Rectal smooth muscle tissue (tissue), 1 donor: ENCODE measurements around the gene ZSCAN31.

ENCODE experiments used
- H3K27ac ChIP-seq: one replicate; pipeline ENCODE4 v1.7.0; 2013; ENCODE audit warnings: low read depth, low read length, inconsistent platforms
- H3K27me3 ChIP-seq: one replicate; pipeline ENCODE4 v1.7.0; 2013; ENCODE audit warnings: low read length; ENCODE audit not compliant: control insufficient read depth, insufficient read depth
- H3K36me3 ChIP-seq: one replicate; pipeline ENCODE4 v1.7.0; 2013; ENCODE audit warnings: low read length; ENCODE audit not compliant: control insufficient read depth, insufficient read depth
- H3K4me1 ChIP-seq: one replicate; pipeline ENCODE4 v1.7.0; 2013; ENCODE audit warnings: low read length; ENCODE audit not compliant: control insufficient read depth, insufficient read depth
- H3K4me3 ChIP-seq: one replicate; pipeline ENCODE4 v1.7.0; 2013; ENCODE audit warnings: low read length
- H3K9ac ChIP-seq: one replicate; pipeline ENCODE4 v1.7.0; 2013; ENCODE audit warnings: low read length

ZSCAN31 gene

DNA sequence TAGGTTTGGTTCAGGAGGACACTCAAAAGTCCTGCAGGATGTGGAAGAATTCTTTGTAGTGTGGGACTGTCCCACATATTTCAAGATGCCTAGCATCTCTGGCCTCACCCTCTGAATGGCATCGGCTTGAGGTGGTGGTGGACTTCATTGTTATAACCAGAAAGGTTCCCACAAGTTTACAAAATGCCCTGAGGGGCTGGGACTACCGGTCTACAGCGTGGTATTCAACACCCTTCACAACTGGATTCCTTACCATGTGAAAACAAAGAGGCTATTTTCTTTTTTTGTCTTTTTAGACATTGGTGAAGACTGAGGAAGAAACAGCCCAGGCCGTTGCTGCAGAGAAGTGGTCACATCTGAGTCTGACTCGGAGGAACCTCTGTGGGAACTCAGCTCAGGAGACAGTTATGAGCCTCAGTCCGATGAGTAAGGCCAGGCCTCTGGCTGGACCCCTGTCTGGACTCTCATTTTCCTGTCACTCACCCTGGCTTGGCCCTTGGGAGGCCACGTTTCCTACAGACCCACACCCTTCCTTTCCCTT is 39.4 kb downstream of the ZSCAN31 start:
- Histone ChIP-seq H3K4me1 (no peaks in the 10 kb centered on the region), H3K9ac (no peak overlapping the region), H3K27me3 (no peaks in the 10 kb centered on the region), H3K4me3 (no peak overlapping the region), H3K27ac (no peak overlapping the region), H3K36me3 (no peaks in the 10 kb centered on the region)

DNA sequence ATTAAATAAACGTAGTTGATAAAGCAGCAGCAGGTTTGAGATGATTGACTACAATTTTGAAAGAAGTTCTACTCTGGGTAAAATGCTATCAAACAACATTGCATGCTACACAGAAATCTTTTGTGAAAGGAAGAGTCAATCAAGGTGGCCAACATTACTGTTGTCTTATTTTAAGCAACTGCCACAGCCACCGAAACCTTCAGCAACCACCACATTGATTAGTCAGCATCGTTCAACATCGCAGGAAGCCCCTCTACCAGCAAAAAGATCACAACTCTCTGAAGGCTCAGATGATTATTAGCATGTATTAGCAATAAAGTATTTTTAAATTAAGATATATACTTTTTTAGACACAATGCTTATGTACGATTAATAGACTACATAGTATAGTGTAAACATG is 40.6 kb downstream of the ZSCAN31 start:
- no peaks in the 10 kb centered on the region for H3K36me3 ChIP-seq
- no peaks in the 10 kb centered on the region for H3K27me3 ChIP-seq
- H3K4me3 ChIP-seq: no peak overlapping the region
- H3K9ac ChIP-seq: no peak overlapping the region
- no peaks in the 10 kb centered on the region for H3K4me1 ChIP-seq
- no peak overlapping the region for H3K27ac ChIP-seq

DNA sequence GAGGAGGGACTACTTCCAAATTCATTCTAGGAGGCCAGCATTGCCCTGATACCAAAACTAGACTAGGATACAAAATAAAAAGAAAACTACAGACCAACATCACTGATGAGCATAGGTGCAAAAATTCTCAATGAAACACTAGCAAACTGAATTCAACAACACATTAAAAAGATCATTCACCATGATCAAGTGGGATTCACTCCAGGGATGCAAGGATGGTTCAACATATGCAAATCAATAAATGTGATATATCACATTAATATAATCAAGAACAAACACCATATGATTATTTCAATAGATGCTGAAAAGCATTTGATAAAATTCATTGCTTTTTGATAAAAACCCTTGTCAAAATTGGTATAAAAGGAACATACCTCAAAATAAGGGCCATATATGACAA is 44.4 kb downstream of the ZSCAN31 start:
- no peak overlapping the region for H3K27ac ChIP-seq
- peaks cover 4% of the 10 kb centered on the region for H3K36me3 ChIP-seq
- no peak overlapping the region for H3K9ac ChIP-seq
- no peaks in the 10 kb centered on the region for H3K4me1 ChIP-seq
- H3K27me3 ChIP-seq: no peaks in the 10 kb centered on the region
- H3K4me3 ChIP-seq: no peak overlapping the region

DNA sequence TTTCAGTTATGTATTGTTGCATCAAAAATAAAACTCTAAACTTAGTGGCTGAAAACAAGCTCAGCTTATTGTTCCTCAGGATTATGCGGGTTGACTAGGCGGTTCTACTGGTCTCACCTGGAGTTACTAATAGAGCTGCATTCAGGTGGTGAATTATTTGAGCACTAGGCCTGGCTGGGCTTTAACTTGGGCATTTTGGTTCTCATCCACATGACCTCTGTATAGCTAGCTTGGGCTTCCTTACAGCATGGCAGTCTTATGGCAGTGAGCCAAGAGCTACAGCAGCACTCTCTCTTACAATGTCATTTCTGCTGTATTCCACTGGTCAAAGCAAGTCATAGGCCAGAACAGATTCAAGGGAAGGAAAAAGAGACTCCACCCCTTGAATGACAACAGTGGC is 53.0 kb downstream of the ZSCAN31 start:
- Histone ChIP-seq H3K36me3 (peaks cover 4% of the 10 kb centered on the region), H3K27ac (no peak overlapping the region), H3K27me3 (no peaks in the 10 kb centered on the region), H3K4me1 (peaks cover 3% of the 10 kb centered on the region), H3K4me3 (no peak overlapping the region), H3K9ac (no peak overlapping the region)

DNA sequence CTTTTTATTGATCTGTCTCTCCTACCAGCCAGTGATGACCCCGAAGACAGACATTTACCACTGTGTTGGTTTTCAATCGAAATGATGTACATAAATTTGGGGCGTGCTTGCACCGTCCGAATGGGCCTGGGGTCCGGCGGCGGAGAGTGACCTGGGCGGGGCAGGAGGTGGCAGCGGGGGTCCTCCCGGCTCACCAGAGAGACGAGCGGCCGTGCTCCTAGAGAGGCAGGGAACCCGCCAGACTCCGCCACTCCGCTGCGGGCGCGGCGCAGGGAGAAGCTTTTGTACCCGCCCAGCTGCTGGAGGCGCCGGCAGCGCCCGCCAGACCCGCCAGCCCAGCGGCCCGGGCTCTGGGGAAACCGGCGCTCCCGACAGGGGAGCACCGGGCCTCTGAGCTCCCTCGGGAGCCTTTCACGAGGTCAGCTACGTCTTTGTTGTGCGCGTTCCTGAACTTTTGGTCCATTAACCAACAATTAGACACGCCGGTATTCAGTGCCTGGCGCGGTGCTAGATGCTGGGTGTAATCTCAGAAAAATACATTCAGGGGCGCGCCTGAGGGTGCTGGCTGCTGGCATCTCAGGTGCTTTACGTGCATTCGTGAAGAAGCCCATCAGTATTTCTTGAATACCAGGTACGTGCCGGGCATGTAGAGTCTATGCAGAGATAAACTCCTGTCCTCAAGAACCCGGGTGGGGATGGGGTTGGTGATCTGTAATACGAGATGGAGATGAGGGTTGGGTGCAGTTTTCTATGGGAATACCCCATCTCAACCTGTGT is 54.5 kb downstream of the ZSCAN31 start, which contains the start of gene PGBD1:
TSS of gene PGBD1 (plus strand) at position 285 of the 777 bp plus-strand sequence. CDS start 2,242 bp downstream, outside the sequence.
- H3K27me3 ChIP-seq: no peaks in the 10 kb centered on the region
- peak within 1 kb of the TSS; percentile 35 for H3K9ac ChIP-seq
- H3K36me3 ChIP-seq: peaks cover under 1% of the 10 kb centered on the region
- peak within 1 kb of the TSS; percentile 52 for H3K27ac ChIP-seq
- H3K4me3 ChIP-seq: peak within 1 kb of the TSS; percentile 79
- peaks cover 3% of the 10 kb centered on the region for H3K4me1 ChIP-seq

DNA sequence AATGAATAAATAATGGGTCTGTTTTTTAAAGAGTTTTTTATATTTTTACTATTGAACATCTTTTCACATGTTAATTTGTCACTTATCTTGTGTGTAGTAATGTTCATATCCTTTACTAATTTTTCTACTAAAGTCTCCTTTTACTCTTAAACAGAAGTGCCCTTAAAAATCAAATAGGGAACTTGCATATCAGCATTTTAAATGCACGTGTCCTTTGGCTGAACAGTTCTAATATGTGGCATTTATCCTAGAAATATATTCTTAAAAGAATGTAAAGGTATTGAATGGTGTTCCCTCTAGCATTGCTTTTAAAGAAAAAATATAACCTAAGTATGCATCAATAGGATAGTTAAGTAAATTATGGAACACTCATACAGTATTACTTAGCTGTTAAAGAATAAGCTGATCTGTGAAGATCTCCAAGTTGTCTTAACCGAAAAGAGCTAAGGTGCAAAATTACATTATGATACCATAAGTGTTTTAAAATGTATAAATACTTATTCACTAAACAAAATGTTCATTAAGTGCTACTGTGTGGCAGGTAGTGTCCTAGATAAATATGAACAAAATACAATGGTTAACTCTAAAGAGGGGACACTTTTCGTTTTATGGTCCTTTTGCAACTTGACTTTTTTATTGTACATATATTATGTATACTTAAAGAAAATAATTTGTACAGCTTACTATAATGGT is 55.2 kb downstream of the ZSCAN31 start:
- H3K36me3 ChIP-seq: peaks cover 5% of the 10 kb centered on the region
- no peaks in the 10 kb centered on the region for H3K27me3 ChIP-seq
- H3K9ac ChIP-seq: no peak overlapping the region
- H3K4me3 ChIP-seq: peak overlapping the region; percentile 79
- peaks cover 3% of the 10 kb centered on the region for H3K4me1 ChIP-seq
- H3K27ac ChIP-seq: peak overlapping the region; percentile 52

DNA sequence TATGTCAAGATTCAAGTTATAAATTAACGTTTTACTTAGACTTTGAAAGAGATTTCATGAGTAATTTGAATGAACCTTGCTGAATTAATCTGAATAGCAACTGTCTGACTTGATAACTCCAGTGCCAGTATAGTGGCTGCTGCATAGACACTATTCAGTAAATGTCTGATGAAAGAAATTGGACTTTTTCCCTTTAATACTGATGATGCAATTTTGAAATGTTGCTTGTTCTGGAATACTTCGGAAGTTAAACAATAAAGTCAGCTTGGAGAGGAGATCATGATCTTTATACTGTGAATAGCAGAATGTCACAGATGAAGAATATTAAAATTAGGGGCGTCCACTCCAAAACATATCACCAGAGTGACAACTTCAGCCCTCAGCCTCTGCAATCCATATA is 58.2 kb downstream of the ZSCAN31 start:
- peaks cover 19% of the 10 kb centered on the region for H3K36me3 ChIP-seq
- no peak overlapping the region for H3K9ac ChIP-seq
- H3K27me3 ChIP-seq: no peaks in the 10 kb centered on the region
- H3K4me1 ChIP-seq: peaks cover 3% of the 10 kb centered on the region
- H3K4me3 ChIP-seq: no peak overlapping the region
- no peak overlapping the region for H3K27ac ChIP-seq

DNA sequence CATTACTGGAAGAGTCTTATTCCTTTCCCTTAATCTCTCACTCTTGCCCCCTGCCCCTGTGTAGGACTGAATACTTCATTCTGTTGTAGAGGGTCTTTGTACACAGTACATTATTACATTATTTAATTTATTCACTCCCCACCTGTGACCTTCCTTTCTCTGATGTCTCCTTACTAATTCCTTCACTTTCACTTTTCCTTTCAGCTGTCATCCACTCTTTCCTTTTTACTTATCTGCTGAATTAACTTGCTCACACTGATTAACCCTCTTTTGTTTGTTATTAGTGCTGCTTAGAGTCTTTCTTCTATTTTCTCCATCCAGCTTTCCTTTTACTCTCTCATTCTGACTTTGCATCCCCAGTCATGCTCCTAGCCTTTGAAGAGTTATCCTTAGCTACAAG is 61.1 kb downstream of the ZSCAN31 start:
- Histone ChIP-seq H3K36me3 (peaks cover 27% of the 10 kb centered on the region), H3K4me3 (no peak overlapping the region), H3K27me3 (no peaks in the 10 kb centered on the region), H3K4me1 (no peaks in the 10 kb centered on the region), H3K27ac (no peak overlapping the region), H3K9ac (no peak overlapping the region)
